GM21723 (cell line): Measurements from ENCODE around the gene PTGER3.
"Not testable (repeated sequence)": the region's sequence is repeated elsewhere in the genome, so short reads cannot be mapped to it uniquely, and the experiment has no call there.

Source experiments
- ATAC-seq: cut with Tn5 transposase; IDR thresholded peaks from one replicate; pipeline ENCODE4 v1.9.1; 2021; ENCODE audit warnings: mild to moderate bottlenecking, moderate library complexity; ENCODE audit not compliant: unreplicated experiment

Gene PTGER3

DNA sequence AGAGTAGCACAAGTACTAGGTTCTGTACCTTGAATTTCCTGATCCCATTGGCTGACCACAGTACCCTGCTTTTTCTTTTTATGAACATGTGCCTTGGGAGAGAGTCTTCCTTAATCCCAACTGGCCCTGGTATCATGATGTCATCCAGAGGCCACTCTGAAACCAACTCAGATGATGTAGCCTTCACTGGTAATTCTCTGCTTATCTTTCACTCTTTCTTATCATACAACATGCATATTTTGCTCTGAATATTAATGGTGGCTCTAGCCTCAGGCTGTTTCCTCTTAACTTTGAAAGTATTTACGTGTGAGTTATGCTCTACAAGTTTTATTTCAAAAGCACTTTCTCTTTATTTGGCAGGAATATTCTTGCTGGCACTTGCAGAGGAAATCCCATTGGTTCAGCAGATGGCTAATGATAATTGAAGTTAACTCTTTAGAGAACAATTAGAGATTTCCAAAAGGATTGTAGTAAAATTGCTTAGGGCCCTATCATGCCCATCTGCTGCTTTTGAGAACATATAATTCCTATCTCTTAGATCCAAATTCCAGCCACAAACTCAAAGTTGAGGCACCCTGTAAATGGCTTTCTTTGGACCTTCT is 86.1 kb downstream of the PTGER3 start:
- no peak for ATAC-seq

DNA sequence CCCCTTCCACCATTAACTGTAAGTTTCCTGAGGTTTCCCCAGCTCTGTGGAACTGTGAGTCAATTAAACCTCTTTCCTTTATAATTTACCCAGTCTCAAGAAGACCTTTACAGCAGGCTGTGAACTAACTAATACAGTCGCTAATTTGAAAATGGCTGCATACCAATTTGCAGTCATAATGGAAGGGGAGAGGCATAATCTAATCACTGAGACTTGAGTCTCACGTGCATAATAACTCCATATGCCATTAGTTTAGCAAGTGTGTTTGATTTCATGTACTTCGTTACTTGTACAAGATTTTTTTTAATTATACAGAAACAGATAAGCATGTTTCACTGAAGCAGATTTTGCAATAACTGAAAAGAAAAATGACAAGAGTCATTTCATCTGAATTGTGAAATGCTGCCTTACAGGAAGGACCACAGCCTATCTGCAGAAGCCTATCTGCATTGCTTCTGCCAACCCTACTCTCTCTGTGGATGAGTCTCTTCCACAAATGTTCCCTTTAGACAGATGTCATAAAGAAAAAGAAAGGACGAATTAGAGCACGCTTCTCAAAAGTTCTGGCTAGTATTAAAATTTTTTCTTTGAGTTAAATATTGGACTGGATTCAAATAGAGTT is 99.1 kb downstream of the PTGER3 start:
- no peak for ATAC-seq

DNA sequence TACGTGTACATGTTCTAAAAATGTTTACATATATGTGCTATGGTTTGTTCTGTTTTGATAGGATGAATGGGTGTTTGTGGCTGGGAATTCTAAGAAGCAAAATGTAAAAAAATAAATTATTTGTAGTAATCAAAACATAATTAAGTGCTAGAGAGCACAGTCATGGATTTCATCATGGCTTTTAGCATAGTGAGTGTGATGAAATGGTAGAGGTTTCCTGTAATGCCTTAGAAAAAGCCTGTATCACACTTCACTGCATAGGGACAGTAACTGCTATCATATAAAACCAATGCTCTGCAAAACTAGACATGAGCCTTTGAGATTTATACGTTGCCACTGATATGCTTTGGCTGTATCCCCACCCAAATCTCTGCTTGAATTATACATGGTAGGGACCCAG is 99.8 kb downstream of the PTGER3 start:
- no peak for ATAC-seq

- ATAC-seq = no peak
These were observed 101.9 kb downstream of the PTGER3 start for GRCh38 chr1:70945676-70946075.

- no peak for ATAC-seq
These were observed 102.4 kb downstream of the PTGER3 start for GRCh38 chr1:70945251-70945650.

DNA sequence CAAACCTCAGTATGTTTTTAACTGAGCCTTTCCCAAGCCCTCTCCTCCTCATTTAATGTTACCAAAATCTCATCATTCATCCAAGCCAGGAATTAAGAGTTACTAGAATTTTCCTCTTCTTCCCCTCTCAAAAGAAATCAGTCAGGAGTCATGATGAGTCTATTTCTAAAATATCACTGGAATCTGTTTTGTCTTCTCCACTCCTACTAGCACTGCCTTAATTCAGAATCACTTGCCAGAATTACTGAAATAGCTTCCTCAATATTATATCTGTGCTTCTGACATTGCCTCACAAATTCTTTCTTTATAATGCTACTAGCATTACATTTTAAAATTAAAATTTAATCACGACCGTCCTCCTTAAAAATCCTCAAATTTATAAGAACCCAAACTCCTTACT is 106.1 kb downstream of the PTGER3 start:
- no peak for ATAC-seq

GRCh38 chr1:70940398-70940797 is 107.2 kb downstream of the PTGER3 start:
- ATAC-seq = not testable (repeated sequence)

- ATAC-seq = no peak
These were observed 113.2 kb downstream of the PTGER3 start for GRCh38 chr1:70934194-70934961.

- ATAC-seq = no peak
These were observed 117.6 kb downstream of the PTGER3 start for GRCh38 chr1:70930062-70930461.

GRCh38 chr1:70922196-70922595 is 125.4 kb downstream of the PTGER3 start:
- ATAC-seq = no peak
